CD4-positive, alpha-beta T cell (primary cell): Measurements from ENCODE around the gene ARMC9. TPM values are rescaled to one million over a fixed set of nuclear protein-coding genes. Genes with fewer than 3 reads are reported as not detected.

ENCODE experiments used
- ATAC-seq: fragments of 200-7000 bp; cut with Tn5 transposase; one replicate; pipeline ENCODE4 v1.10.0; 2022; ENCODE audit warnings: mild to moderate bottlenecking; ENCODE audit not compliant: poor library complexity
- CTCF ChIA-PET: fragments of 350-600 bp; sonication (Branson Sonifier 250); formaldehyde crosslinking; loops from one replicate; lab custom pipeline; 2021; ENCODE audit warnings: antibody characterized with exemption, inconsistent platforms; lab: Charles Lee
- POLR2A ChIA-PET: fragments of 350-600 bp; sonication (Branson Sonifier 250); formaldehyde crosslinking; loops from one replicate; lab custom pipeline; 2021; ENCODE audit warnings: antibody characterized with exemption, inconsistent platforms; lab: Charles Lee
- DNase-seq, 14 experiments: peaks; one replicate each; pipeline ENCODE4 v3.0.0-alpha.2; 2013 to 2020; ENCODE audit warnings: mixed read lengths in 2 of 14
- H3K27ac ChIP-seq, 2 donors: one replicate each; pipeline versions ENCODE4 v1.5.1 to v1.7.0; 2013; ENCODE audit warnings: low read length in 2 of 2, low read depth in 1 of 2, mild to moderate bottlenecking in 1 of 2
- H3K27me3 ChIP-seq, 2 experiments: 1 replicate in 1 of 2; 2 replicates in 1 of 2; pipeline versions ENCODE4 v1.6.1 to v1.7.0; 2013; ENCODE audit warnings: low read length in 2 of 2, control low read depth in 1 of 2, mild to moderate bottlenecking in 1 of 2, moderate library complexity in 1 of 2; ENCODE audit not compliant: insufficient read depth in 2 of 2, control insufficient read depth in 1 of 2
- H3K36me3 ChIP-seq: one replicate; pipeline ENCODE4 v1.6.1; 2013; ENCODE audit warnings: low read length, control low read depth; ENCODE audit not compliant: insufficient read depth
- H3K4me1 ChIP-seq: one replicate; pipeline ENCODE4 v1.6.1; 2013; ENCODE audit warnings: low read length, control low read depth; ENCODE audit not compliant: insufficient read depth
- H3K4me3 ChIP-seq: one replicate; pipeline ENCODE4 v1.5.1; 2013; ENCODE audit warnings: mild to moderate bottlenecking, low read length, moderate library complexity
- H3K9me3 ChIP-seq, 2 experiments: 1 replicate in 1 of 2; 2 replicates in 1 of 2; pipeline versions ENCODE4 v1.6.1 to v1.7.0; 2013; ENCODE audit warnings: low read length in 2 of 2, mild to moderate bottlenecking in 2 of 2, control low read depth in 1 of 2, moderate library complexity in 1 of 2; ENCODE audit not compliant: control insufficient read depth in 1 of 2, insufficient read depth in 1 of 2
- H3K27ac Mint-ChIP-seq: one replicate; pipeline ENCODE4 v1.8.0; 2020; ENCODE audit warnings: mixed read lengths
- H3K27me3 Mint-ChIP-seq: one replicate; pipeline ENCODE4 v1.8.0; 2021; ENCODE audit warnings: mixed read lengths
- H3K36me3 Mint-ChIP-seq: one replicate; pipeline ENCODE4 v1.8.0; 2021; ENCODE audit warnings: low read depth, mixed read lengths
- H3K4me1 Mint-ChIP-seq: one replicate; pipeline ENCODE4 v1.8.0; 2021; ENCODE audit warnings: low read depth, mixed read lengths
- H3K4me3 Mint-ChIP-seq: one replicate; pipeline ENCODE4 v1.8.0; 2020; ENCODE audit warnings: mild to moderate bottlenecking, mixed read lengths
- H3K9me3 Mint-ChIP-seq: one replicate; pipeline ENCODE4 v1.8.0; 2020; ENCODE audit warnings: mixed read lengths
- intact Hi-C, 2 experiments: fragments of 100-400 bp; cut with DNase I in 1 of 2; cut with micrococcal nuclease in 1 of 2; formaldehyde crosslinking; loops; one replicate each; pipeline versions ENCODE4 v1.15.1 to v1.9.0; 2023 to 2025; cut with DNase I, micrococcal nuclease
- total RNA-seq, 174 experiments: library from RNA in 2 of 174; stranded (reverse) in 2 of 174; gene quantifications; one replicate each; pipeline ENCODE4 v1.2.3 and lab custom pipeline; 2021 to 2026
- TF ChIP-seq, protein P1 (sequence below): fragments of 200-600 bp; IDR thresholded peaks from one replicate; pipeline ENCODE4 v1.8.0; 2022; ENCODE audit warnings: antibody characterized with exemption, mild to moderate bottlenecking

The ARMC9 gene
- total RNA-seq, 2 experiments from 2014 or later: 0.16 to 0.42 TPM

DNA sequence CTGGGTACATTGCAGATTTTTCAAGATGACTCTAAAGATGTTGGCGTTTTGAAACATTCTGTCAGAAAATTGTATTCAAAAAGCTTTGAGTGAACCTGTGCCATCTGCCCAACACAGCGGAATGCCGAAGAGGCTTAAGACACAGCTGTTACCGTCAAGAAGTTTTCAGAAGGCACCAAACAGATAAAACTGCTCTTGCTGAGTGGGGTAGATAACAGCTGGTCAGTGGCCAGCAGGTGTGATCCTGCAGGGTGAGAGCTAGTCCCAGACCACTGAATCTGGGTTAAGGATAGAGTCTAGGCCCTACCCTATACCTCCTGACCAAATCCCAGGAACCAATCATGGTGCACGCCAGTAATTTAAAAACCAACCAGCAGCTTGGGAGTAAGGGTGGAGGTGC, 136.6 kb downstream of the ARMC9 start:
- no peak overlapping the region for H3K4me3 Mint-ChIP-seq
- DNase-seq (no peak), ATAC-seq (no peak)
- Histone ChIP-seq H3K9me3 (no peaks in the 10 kb centered on the region), H3K27me3 (no peaks in the 10 kb centered on the region), H3K36me3 (no peaks in the 10 kb centered on the region), H3K4me1 (no peaks in the 10 kb centered on the region), H3K27ac (no peak overlapping the region), H3K4me3 (no peak overlapping the region)
- H3K27ac Mint-ChIP-seq: no peak overlapping the region
- H3K4me1 Mint-ChIP-seq: no peaks in the 10 kb centered on the region
- H3K27me3 Mint-ChIP-seq: no peaks in the 10 kb centered on the region
- intact Hi-C loops: loop anchor here in 1 of 2 experiments (5.0 kb wide), 1 partner anchor 302 kb away; no protein-coding TSS in a partner anchor
- H3K36me3 Mint-ChIP-seq: no peaks in the 10 kb centered on the region
- TF ChIP-seq, protein P1, sequence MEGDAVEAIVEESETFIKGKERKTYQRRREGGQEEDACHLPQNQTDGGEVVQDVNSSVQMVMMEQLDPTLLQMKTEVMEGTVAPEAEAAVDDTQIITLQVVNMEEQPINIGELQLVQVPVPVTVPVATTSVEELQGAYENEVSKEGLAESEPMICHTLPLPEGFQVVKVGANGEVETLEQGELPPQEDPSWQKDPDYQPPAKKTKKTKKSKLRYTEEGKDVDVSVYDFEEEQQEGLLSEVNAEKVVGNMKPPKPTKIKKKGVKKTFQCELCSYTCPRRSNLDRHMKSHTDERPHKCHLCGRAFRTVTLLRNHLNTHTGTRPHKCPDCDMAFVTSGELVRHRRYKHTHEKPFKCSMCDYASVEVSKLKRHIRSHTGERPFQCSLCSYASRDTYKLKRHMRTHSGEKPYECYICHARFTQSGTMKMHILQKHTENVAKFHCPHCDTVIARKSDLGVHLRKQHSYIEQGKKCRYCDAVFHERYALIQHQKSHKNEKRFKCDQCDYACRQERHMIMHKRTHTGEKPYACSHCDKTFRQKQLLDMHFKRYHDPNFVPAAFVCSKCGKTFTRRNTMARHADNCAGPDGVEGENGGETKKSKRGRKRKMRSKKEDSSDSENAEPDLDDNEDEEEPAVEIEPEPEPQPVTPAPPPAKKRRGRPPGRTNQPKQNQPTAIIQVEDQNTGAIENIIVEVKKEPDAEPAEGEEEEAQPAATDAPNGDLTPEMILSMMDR: no peak
- ChIA-PET POLR2A (no interaction called here), CTCF (no interaction called here)
- no peaks in the 10 kb centered on the region for H3K9me3 Mint-ChIP-seq

DNA sequence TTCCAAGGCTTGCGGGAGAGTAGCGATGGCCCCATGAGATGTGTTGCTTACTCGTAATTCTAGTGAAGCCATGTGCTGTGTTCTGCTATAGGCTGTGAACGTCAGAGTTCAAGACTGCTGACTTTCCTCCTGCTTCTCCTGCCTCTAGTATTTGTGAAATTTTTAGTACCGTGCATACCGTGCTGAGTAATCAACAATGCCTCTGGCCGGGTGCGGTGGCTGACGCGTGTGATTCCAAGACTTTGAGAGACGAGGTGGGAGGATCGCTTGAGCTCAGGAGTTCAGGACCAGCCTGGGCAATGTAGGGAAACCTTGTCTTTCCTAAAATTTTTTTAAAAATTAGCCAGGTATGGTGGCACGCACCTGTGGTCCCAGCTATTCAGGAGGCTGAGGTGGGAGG, 137.2 kb downstream of the ARMC9 start:
- Histone ChIP-seq H3K27me3 (no peaks in the 10 kb centered on the region), H3K4me1 (no peaks in the 10 kb centered on the region), H3K27ac (no peak overlapping the region), H3K36me3 (no peaks in the 10 kb centered on the region), H3K9me3 (no peaks in the 10 kb centered on the region), H3K4me3 (no peak overlapping the region)
- DNase-seq (no peak), ATAC-seq (no peak)
- TF ChIP-seq, protein P1: no peak
- Mint-ChIP-seq H3K9me3 (no peaks in the 10 kb centered on the region), H3K27me3 (no peaks in the 10 kb centered on the region), H3K4me1 (no peaks in the 10 kb centered on the region), H3K36me3 (no peaks in the 10 kb centered on the region), H3K4me3 (no peak overlapping the region), H3K27ac (no peak overlapping the region)
- CTCF ChIA-PET: no interaction called here
- POLR2A ChIA-PET: interaction anchor here (0.6 kb wide), 1 partner anchor 13 kb away, joined by 3 read pairs; no protein-coding TSS in a partner anchor
- intact Hi-C loops: loop anchor here in 1 of 2 experiments (5.0 kb wide), 1 partner anchor 302 kb away; no protein-coding TSS in a partner anchor

- Histone ChIP-seq H3K4me3 (no peak overlapping the region), H3K36me3 (no peaks in the 10 kb centered on the region), H3K4me1 (no peaks in the 10 kb centered on the region), H3K27ac (no peak overlapping the region), H3K9me3 (no peaks in the 10 kb centered on the region), H3K27me3 (no peaks in the 10 kb centered on the region)
- Mint-ChIP-seq H3K9me3 (no peaks in the 10 kb centered on the region), H3K36me3 (no peaks in the 10 kb centered on the region), H3K27me3 (no peaks in the 10 kb centered on the region), H3K27ac (no peak overlapping the region), H3K4me3 (no peak overlapping the region), H3K4me1 (no peaks in the 10 kb centered on the region)
- ChIA-PET CTCF (no interaction called here), POLR2A (interaction anchor here (0.6 kb wide), 1 partner anchor 14 kb away, joined by 3 read pairs; no protein-coding TSS in a partner anchor)
- DNase-seq: no peak
- ATAC-seq: no peak
- intact Hi-C loops: loop anchor here in 1 of 2 experiments (5.0 kb wide), 1 partner anchor 301 kb away; no protein-coding TSS in a partner anchor
- TF ChIP-seq, protein P1: no peak
Observed at GRCh38 chr2:231336236-231336635, 137.8 kb downstream of the ARMC9 start.
